GM10266 (cell line): ENCODE data around the gene FAM13C.

Experiments
- DNase-seq: peaks from one replicate; pipeline ENCODE4 v3.0.0; 2012; ENCODE audit errors: extremely low spot score
- TF ChIP-seq, protein P1 (sequence below): IDR thresholded peaks from 2 replicates; pipeline ENCODE4 v1.5.1; 2012; ENCODE audit warnings: mild to moderate bottlenecking, low read depth; ENCODE audit not compliant: control insufficient read depth, insufficient read depth; ENCODE audit errors: missing control alignments

Gene FAM13C

DNA sequence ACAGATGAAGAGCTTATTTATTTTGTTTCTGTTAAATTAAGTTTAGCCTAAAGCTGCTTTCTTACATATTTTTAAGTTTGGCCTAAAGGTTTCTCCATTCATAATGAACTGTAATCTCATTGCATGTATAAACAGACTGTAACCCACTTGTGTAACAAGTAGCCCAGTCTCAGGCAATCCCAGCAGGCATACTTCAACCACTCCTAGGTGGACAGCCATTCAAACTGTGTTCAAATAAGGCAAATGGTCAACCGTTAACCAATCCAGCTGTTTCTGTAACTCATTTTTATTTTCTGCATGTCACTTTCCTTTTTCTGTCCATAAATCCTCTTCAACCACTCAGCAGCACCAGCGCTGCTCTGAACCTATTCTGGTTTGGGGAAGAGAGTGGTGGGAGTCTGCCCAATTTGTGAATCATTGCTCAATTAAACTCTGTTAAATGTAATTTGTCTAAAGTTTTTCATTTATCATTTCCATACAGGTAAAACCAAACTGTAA, 150.0 kb downstream of the FAM13C start:
- DNase-seq, result no peak
- TF ChIP-seq, protein P1, sequence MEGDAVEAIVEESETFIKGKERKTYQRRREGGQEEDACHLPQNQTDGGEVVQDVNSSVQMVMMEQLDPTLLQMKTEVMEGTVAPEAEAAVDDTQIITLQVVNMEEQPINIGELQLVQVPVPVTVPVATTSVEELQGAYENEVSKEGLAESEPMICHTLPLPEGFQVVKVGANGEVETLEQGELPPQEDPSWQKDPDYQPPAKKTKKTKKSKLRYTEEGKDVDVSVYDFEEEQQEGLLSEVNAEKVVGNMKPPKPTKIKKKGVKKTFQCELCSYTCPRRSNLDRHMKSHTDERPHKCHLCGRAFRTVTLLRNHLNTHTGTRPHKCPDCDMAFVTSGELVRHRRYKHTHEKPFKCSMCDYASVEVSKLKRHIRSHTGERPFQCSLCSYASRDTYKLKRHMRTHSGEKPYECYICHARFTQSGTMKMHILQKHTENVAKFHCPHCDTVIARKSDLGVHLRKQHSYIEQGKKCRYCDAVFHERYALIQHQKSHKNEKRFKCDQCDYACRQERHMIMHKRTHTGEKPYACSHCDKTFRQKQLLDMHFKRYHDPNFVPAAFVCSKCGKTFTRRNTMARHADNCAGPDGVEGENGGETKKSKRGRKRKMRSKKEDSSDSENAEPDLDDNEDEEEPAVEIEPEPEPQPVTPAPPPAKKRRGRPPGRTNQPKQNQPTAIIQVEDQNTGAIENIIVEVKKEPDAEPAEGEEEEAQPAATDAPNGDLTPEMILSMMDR, result no peak

DNA sequence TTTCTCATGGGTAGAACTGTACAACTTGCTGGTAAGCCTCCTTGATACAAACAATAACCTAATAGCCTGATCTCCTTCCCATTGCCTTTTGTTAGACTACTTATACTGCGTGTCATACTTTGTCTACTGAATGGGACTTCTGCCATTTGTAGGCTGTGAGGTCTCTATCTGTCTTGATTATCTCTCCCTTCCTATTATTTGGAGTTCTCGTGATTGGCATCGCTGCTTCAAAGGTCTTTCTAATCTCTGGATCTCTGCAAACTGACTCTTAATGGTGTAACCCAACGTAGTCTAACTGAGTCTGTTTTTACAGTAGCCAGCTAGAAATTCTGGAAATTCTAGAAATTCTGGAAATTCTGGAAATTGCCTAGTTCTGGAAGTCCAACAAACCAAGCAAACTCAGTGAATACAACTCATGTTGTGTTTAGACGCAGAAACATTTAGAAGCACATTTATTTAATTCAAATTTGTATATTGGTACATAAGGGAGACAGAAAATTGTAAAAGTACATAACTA, 156.1 kb downstream of the FAM13C start:
- DNase-seq, result no peak
- TF ChIP-seq, protein P1, result no peak
